ENCODE measurements around the gene EVA1C.
A peak's percentile ranks its signal among the peaks of the same experiment; 100 is the strongest.
"Not testable (repeated sequence)": the region's sequence is repeated elsewhere in the genome, so short reads cannot be mapped to it uniquely, and the experiment has no call there.

The EVA1C gene

GRCh38 chr21:32530809-32531208 lies 118.3 kb downstream of the EVA1C start:
- DNase-seq (ENCODE audit: low read depth), result not testable (repeated sequence)

DNA sequence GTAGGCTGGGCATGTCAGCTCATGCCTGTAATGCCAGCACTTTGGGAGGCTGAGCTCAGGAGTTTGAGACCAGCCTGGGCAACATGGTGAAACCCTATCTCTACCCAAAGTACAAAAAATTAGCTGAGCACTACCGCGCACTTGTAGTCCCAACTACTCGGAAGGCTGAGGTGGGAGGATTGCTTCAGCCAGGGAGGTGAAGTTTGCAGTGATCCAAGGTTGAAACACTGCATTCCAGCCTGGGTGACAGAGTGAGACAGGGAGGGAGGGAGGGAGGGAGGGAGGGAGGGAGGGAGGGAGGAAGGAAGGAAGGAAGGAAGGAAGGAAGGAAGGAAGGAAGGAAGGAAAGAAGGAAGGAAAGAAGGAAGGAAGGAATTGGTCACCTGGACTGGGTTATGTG lies 119.1 kb downstream of the EVA1C start:
- not testable (repeated sequence) for DNase-seq (ENCODE audit: low read depth)

DNA sequence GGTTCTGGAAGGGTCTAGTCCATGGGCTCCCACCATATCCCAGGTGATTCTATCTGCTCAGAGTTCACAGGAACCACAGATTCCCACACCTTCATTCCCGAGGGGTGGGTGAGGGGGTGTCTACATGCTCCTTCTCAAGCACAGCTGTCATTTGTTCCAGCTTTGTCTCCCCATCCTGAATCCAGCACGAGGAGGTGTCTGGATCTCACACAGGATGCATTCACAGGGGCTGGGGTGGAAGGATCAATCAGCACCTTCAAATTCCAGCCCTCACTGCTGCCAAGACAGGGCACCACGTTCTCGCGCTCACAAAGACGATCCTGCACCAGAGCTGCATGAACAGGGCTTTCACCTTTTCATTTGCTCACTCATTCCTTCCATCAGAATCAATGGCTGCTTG lies 120.1 kb downstream of the EVA1C start:
- DNase-seq (ENCODE audit: low read depth), result no peak

DNA sequence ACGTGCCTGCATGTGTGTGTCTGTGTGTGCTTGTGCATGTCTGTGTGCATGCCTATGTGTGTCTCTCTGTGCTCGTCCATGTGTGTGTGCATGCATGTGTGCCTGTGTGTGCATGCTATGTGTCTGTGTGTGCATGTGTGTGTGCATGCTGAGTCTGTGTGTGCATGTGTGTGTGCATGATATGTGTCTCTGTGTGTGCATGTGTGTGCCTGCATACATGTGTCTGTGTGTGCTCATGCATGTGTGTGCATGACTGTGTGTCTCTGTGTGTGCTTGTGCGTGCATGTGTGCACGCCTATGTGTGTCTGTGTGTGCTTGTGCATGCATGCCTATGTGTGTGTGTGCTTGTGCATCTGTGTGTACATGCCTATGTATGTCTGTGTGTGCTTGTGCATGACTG lies 120.5 kb downstream of the EVA1C start:
- no peak for DNase-seq (ENCODE audit: low read depth)

- DNase-seq (ENCODE audit: low read depth), result no peak
These were observed 121.1 kb downstream of the EVA1C start for GRCh38 chr21:32533611-32534010.

- no peak for DNase-seq (ENCODE audit: low read depth)
These were observed 121.6 kb downstream of the EVA1C start for GRCh38 chr21:32534113-32534512.

DNA sequence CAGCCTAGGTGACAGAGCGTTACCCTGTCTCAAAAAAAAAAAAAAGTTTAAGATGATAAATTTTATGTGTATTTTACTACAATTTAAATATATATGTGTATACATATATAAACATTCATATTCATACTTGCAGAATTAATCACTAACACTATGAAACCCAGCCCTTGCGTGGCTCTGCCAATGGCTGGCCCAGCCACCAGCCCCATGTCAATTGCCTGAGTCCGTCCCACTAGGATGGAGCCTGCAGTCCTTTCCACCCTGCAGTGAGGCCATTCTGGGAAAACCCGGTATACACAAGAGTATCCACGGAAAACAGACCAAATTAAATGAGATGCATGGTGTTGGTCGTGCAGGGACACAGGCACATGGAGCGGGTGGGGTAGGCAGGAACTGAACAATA lies 123.1 kb downstream of the EVA1C start:
- no peak for DNase-seq (ENCODE audit: low read depth)

DNA sequence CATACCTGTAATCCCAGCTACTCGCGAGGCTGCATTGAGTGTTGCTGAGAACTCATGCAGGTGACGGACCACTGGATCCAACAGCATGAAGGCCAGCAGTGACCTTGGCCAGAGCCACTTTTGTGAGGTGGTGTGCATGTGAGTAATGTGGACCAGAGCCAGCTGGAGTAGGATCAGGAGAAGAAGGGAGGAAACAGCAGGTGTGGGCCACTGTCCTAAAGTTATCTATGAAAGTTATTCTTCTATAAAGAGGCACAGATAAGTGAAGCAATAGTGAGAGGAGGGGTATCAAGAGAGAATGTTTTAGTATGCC lies 125.0 kb downstream of the EVA1C start:
- DNase-seq (ENCODE audit: low read depth), result no peak

- peak; percentile 10 for DNase-seq (ENCODE audit: low read depth)
These were observed 125.8 kb downstream of the EVA1C start for GRCh38 chr21:32538147-32538792.

DNA sequence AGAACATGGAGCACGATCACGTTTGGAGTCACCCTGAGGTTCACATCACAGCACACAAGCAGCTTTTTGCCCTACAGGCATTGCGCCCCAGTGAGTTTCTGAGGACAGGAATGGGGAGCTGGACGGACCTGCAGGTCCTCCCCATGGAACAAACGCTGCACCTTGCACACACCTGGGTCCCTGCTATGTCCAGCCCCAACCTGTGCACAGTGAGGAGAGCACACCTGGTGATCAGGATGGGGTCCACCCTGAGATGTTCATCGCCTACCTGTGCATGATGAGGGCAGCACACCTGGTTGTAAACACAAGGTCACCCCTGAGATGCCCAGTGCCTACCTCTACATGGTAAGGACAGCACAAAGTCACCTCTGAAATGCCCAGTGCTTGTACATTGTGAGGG lies 126.9 kb downstream of the EVA1C start:
- DNase-seq (ENCODE audit: low read depth), result no peak

- not testable (repeated sequence) for DNase-seq (ENCODE audit: low read depth)
These were observed 130.6 kb downstream of the EVA1C start for GRCh38 chr21:32543056-32543455.

- no peak for DNase-seq (ENCODE audit: low read depth)
These were observed 131.5 kb downstream of the EVA1C start for GRCh38 chr21:32543975-32544374.

DNA sequence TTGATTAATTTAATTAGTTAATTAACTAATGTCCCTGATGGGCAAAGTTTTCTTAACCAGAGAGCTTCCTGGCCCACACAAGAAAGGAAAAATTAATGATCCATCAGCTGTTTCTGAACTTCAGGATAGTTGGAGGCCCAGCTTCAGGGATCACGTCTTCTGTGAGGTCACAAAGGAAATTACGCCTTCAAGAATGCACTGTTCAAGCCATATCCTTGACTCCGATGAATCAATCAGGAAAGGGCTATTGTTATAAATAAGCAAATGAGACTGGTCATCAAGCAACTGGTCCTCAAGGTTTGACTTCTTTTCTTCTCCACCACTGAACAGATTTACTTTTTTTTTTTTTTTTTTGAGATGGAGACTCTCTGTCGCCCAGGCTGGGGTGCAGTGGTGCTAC lies 132.2 kb downstream of the EVA1C start:
- DNase-seq (ENCODE audit: low read depth), result no peak

DNA sequence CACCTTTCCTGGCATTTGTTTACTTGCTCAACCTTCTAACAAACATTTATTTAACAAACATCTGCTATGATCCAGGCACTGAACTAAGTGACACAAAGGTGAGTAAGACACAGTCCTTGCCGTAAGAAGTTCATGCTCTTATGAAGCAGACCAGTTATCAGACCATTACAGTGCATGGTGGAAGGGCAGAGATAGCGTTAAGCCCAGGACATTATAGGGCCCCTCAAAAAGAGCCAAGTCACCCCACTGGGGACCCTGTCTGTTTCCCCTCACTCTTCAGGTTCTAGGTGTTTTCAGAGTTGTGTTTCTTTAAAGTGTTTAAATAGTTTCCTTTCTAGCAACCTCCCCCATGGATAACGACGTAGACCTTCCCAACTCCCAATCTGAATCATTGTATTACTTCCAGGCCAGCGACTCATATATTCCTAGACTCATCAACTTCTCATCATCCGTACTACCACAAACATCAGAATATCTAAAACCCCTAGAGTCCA lies 133.5 kb downstream of the EVA1C start:
- no peak for DNase-seq (ENCODE audit: low read depth)

- no peak for DNase-seq (ENCODE audit: low read depth)
These were observed 134.5 kb downstream of the EVA1C start for GRCh38 chr21:32547018-32547417.

GRCh38 chr21:32548978-32549377 lies 136.5 kb downstream of the EVA1C start:
- no peak for DNase-seq (ENCODE audit: low read depth)

GRCh38 chr21:32549440-32549839 lies 136.9 kb downstream of the EVA1C start:
- DNase-seq (ENCODE audit: low read depth), result no peak

DNA sequence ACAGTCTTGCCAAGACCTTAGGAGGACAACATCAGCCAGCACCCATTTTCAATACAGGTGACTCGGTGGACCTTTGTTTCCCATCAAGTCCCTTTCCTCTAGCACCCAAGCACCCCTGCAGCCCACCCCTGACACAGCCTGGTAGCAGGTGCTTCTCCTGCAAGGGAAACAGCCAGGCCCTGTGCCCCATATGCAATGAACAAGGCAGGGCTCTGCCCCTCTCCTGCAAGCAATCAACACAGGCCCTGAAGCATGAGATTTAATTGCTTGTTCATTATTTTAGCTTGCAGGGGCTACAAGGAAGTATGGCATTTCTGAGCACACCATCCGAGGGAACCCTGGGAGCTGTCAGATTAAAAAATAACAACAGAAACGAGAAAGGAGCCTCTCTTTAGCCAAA lies 137.4 kb downstream of the EVA1C start:
- DNase-seq (ENCODE audit: low read depth), result no peak

GRCh38 chr21:32554832-32555638 lies 142.5 kb downstream of the EVA1C start:
- DNase-seq (ENCODE audit: low read depth), result no peak

DNA sequence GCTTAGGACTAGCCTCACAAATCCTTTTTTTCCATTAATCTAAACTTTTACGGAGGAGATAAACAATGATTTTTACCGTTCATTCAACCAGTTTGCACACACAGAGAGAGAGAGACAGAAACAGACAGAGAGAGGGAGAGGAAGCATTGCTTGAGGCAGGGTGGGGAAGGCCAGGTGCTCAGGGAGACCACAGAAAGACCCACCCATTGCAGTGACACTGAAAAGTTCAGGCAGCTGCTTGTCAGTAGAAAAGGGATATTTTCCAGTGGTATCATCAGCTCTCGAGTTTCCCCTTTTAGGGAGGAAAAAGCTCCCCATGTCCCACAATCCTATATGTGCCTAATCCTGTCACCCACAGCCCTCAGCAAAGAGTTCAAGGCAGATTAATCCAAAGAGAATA lies 145.6 kb downstream of the EVA1C start:
- DNase-seq (ENCODE audit: low read depth), result no peak

- DNase-seq (ENCODE audit: low read depth), result no peak
These were observed 146.6 kb downstream of the EVA1C start for GRCh38 chr21:32559006-32559610.

GRCh38 chr21:32560896-32561295 lies 148.4 kb downstream of the EVA1C start:
- no peak for DNase-seq (ENCODE audit: low read depth)

- DNase-seq (ENCODE audit: low read depth), result not testable (repeated sequence)
These were observed 149.0 kb downstream of the EVA1C start for GRCh38 chr21:32561476-32561875.
